ENCODE measurements around the gene PRR7. TPM values are rescaled to one million over a fixed set of nuclear protein-coding genes. Genes with fewer than 3 reads are reported as not detected.

The PRR7 gene
- total and polyA plus RNA-seq, 2 of the 13 experiments (the other 11 are each of a cell fraction or from before 2014, with no cell fraction given) = 4.8 to 5.0 TPM

DNA sequence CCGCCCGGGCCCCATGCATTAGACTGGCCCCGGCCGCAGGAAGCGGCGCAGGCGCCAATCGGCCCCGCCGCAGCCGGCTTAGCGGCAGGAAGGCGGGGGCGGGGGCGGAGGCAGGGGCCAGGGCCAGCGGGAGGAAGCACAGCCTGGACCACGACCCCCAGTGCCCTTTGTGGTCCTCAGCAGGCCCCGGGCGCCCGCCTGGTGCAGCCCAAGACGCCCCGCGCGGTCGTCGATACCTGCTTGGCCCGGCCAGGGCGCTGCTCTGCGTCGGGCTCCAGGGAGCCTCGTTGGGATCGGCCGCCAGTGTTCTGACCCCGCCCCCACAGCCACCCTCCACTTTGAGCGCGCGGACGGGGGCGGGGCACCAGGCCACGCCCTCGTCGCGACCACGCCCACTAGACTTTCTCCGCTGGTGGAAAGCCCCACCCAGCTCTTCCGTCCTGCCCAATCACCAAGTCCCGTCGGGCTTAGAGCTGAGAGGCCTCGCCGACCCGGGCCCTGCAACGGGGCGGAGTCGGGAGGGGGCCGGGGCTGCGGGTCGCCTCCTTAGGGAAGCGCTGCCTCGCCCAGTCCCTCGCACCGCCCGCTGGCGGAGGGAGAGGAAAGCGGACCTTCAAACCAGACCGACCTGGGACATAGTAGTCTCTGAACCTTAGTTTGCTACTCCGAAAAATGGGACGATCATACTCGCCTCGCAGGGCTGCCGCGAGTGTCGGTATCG, 50.8 kb downstream of the PRR7 start, which contains the start of gene PDLIM7 (continued):
- no peak for TF ChIP-seq PAX8 (CRISPR knock-in tag; IDR thresholded peaks at IDR 0.05; ENCODE audit: borderline replicate concordance)
- no peak for TF ChIP-seq ZNF451 (CRISPR knock-in tag; IDR thresholded peaks at IDR 0.05)
- TF ChIP-seq, protein P1, sequence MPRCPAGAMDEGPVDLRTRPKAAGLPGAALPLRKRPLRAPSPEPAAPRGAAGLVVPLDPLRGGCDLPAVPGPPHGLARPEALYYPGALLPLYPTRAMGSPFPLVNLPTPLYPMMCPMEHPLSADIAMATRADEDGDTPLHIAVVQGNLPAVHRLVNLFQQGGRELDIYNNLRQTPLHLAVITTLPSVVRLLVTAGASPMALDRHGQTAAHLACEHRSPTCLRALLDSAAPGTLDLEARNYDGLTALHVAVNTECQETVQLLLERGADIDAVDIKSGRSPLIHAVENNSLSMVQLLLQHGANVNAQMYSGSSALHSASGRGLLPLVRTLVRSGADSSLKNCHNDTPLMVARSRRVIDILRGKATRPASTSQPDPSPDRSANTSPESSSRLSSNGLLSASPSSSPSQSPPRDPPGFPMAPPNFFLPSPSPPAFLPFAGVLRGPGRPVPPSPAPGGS (CRISPR knock-in tag; IDR thresholded peaks at IDR 0.05) = no peak
- TF ChIP-seq, protein P2, sequence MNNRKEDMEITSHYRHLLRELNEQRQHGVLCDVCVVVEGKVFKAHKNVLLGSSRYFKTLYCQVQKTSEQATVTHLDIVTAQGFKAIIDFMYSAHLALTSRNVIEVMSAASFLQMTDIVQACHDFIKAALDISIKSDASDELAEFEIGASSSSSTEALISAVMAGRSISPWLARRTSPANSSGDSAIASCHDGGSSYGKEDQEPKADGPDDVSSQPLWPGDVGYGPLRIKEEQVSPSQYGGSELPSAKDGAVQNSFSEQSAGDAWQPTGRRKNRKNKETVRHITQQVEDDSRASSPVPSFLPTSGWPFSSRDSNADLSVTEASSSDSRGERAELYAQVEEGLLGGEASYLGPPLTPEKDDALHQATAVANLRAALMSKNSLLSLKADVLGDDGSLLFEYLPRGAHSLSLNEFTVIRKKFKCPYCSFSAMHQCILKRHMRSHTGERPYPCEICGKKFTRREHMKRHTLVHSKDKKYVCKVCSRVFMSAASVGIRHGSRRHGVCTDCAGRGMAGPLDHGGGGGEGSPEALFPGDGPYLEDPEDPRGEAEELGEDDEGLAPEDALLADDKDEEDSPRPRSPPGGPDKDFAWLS (CRISPR knock-in tag; IDR thresholded peaks at IDR 0.05; ENCODE audit: borderline replicate concordance) = no peak
- TF ChIP-seq, protein P3, sequence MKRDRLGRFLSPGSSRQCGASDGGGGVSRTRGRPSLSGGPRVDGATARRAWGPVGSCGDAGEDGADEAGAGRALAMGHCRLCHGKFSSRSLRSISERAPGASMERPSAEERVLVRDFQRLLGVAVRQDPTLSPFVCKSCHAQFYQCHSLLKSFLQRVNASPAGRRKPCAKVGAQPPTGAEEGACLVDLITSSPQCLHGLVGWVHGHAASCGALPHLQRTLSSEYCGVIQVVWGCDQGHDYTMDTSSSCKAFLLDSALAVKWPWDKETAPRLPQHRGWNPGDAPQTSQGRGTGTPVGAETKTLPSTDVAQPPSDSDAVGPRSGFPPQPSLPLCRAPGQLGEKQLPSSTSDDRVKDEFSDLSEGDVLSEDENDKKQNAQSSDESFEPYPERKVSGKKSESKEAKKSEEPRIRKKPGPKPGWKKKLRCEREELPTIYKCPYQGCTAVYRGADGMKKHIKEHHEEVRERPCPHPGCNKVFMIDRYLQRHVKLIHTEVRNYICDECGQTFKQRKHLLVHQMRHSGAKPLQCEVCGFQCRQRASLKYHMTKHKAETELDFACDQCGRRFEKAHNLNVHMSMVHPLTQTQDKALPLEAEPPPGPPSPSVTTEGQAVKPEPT (CRISPR knock-in tag; IDR thresholded peaks at IDR 0.05; ENCODE audit: low read depth) = no peak
- no peak for TF ChIP-seq SMAD9 (CRISPR knock-in tag; IDR thresholded peaks at IDR 0.05)
- no peak for TF ChIP-seq TEAD2 (CRISPR knock-in tag; IDR thresholded peaks at IDR 0.05)
- TF ChIP-seq FOXJ3 (CRISPR knock-in tag; IDR thresholded peaks at IDR 0.05; ENCODE audit: borderline replicate concordance) = no peak
- no peak for TF ChIP-seq ZFP36 (IDR thresholded peaks at IDR 0.05; ENCODE audit: borderline replicate concordance, low read depth, low read length, partially characterized antibody)
- TF ChIP-seq, protein P4, sequence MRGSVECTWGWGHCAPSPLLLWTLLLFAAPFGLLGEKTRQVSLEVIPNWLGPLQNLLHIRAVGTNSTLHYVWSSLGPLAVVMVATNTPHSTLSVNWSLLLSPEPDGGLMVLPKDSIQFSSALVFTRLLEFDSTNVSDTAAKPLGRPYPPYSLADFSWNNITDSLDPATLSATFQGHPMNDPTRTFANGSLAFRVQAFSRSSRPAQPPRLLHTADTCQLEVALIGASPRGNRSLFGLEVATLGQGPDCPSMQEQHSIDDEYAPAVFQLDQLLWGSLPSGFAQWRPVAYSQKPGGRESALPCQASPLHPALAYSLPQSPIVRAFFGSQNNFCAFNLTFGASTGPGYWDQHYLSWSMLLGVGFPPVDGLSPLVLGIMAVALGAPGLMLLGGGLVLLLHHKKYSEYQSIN (CRISPR knock-in tag; IDR thresholded peaks at IDR 0.05; ENCODE audit: borderline replicate concordance) = no peak
- TF ChIP-seq ZNF678 (CRISPR knock-in tag; IDR thresholded peaks at IDR 0.05) = no peak
- TF ChIP-seq MAFG (CRISPR knock-in tag; IDR thresholded peaks at IDR 0.05) = no peak
- TF ChIP-seq ZNF251 (CRISPR knock-in tag; IDR thresholded peaks at IDR 0.05) = no peak
- TF ChIP-seq ZNF282 (IDR thresholded peaks at IDR 0.05; ENCODE audit: partially characterized antibody) = no peak
- no peak for TF ChIP-seq KMT2A (CRISPR knock-in tag; IDR thresholded peaks at IDR 0.05)
- TF ChIP-seq, protein P5, sequence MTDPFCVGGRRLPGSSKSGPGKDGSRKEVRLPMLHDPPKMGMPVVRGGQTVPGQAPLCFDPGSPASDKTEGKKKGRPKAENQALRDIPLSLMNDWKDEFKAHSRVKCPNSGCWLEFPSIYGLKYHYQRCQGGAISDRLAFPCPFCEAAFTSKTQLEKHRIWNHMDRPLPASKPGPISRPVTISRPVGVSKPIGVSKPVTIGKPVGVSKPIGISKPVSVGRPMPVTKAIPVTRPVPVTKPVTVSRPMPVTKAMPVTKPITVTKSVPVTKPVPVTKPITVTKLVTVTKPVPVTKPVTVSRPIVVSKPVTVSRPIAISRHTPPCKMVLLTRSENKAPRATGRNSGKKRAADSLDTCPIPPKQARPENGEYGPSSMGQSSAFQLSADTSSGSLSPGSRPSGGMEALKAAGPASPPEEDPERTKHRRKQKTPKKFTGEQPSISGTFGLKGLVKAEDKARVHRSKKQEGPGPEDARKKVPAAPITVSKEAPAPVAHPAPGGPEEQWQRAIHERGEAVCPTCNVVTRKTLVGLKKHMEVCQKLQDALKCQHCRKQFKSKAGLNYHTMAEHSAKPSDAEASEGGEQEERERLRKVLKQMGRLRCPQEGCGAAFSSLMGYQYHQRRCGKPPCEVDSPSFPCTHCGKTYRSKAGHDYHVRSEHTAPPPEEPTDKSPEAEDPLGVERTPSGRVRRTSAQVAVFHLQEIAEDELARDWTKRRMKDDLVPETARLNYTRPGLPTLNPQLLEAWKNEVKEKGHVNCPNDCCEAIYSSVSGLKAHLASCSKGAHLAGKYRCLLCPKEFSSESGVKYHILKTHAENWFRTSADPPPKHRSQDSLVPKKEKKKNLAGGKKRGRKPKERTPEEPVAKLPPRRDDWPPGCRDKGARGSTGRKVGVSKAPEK (CRISPR knock-in tag; IDR thresholded peaks at IDR 0.05; ENCODE audit: borderline replicate concordance) = no peak
- TF ChIP-seq EEA1 (CRISPR knock-in tag; IDR thresholded peaks at IDR 0.05; ENCODE audit: borderline replicate concordance) = no peak
- peak; percentile 60; the same call in 1 of the 2 replicates for TF ChIP-seq GABPB1 (CRISPR knock-in tag; IDR thresholded peaks at IDR 0.05)
- no peak for TF ChIP-seq ZKSCAN8 (CRISPR knock-in tag; IDR thresholded peaks at IDR 0.05; ENCODE audit: borderline replicate concordance)
- no peak for TF ChIP-seq ONECUT2 (CRISPR knock-in tag; IDR thresholded peaks at IDR 0.05)

Data from HepG2 (cell line).